NCI-H187 (cell line): ENCODE data around the gene THAP8.
A peak's percentile ranks its signal among the peaks of the same experiment; 100 is the strongest.

Experiments used
- DNase-seq, 2 experiments: peaks; one replicate each; lab custom pipeline; 2025; lab: John Stamatoyannopoulos, UW

The THAP8 gene

DNA sequence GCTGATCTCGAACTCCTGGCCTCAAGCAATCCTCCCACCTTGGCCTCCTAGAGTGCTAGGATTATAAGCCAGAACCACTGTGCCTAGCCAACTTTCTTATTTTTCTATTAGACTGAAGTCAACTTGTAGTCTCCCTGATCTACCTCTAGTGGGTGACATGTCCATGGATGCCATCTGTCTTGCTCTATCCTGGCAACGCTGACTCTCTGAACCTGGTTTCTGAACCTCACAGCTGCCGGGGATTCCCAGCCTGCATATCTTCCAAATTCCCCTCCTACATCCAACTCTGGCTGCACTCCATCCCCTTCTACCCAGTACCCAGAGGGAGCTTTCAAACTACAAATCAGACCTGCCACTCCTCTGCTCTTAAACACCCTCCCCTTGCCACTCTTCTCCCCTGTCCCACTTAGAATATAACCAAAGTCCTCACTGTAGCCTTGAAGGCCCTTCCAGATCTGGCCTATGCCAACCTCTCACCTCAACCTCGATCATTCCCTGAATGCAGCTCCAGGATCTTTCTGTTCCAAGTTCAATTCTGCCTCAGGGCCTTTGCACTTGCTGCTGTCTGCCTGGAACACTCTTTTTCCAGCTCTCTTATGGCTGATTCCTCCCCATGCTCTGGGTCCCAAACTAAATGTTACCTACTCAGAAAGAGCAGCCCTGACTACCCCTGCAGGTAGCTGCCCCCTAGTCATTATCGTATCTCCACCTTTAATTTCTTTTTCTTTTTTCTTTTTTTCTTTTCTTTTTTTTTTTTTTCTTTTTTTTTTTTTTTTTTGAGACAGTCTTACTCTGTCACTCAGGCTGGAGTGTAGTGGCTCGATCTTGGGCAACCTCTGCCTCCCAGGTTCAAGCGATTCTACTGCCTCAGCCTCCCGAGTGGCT is 23.6 kb downstream of the THAP8 start:
- no peak for DNase-seq

DNA sequence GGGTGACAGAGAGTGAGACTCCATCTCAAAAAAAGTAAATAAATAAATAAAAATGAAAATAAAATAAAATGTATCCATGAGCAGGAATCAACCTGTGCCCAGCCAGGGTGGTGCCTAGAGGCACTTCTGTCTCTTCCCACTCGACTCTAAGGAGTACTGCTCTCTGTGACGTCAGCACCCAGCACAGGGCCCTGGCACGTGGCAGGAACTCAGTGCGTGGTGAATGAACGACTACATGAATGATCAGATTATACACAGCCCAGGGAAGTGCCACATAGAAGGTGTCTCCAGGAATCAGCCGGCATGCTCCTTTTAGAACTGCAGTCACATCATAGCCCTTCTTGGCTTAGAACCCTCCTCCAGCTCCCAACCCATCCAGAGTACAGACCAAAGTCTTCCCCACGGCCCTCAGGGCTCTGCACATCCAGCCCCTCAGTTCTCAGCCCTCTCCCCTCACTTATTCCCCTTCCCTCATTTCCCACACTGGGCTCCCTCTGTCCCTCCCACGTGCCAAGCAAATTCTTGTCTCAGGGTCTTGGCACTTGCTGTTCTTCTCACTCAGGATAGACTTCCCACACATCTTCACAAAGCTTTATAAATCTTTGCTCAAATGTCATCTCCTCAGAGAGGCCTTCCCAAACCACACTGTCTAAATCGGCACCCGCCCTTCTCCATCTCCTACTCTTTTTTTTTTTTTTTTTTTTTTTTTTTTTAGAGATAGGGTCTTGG is 25.6 kb downstream of the THAP8 start:
- no peak for DNase-seq

DNA sequence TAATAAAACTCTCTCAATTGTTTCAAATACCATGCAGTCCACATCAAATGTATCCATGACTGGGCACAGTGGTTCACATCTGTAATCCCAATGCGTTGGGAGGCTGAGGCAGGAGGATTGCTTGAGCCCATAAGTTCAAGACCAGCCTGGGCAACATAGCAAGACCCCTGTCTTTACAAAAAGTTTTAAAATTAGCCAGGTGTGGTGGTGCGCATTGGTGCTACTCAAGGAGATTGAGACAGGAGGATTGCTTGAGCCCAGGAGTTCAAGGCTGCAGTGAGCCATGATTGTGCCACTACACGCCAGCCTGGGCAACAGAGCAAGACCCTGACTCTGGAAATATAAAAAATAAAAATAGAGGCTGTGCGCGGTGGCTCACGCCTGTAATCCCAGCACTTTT is 26.4 kb downstream of the THAP8 start:
- no peak for DNase-seq

DNA sequence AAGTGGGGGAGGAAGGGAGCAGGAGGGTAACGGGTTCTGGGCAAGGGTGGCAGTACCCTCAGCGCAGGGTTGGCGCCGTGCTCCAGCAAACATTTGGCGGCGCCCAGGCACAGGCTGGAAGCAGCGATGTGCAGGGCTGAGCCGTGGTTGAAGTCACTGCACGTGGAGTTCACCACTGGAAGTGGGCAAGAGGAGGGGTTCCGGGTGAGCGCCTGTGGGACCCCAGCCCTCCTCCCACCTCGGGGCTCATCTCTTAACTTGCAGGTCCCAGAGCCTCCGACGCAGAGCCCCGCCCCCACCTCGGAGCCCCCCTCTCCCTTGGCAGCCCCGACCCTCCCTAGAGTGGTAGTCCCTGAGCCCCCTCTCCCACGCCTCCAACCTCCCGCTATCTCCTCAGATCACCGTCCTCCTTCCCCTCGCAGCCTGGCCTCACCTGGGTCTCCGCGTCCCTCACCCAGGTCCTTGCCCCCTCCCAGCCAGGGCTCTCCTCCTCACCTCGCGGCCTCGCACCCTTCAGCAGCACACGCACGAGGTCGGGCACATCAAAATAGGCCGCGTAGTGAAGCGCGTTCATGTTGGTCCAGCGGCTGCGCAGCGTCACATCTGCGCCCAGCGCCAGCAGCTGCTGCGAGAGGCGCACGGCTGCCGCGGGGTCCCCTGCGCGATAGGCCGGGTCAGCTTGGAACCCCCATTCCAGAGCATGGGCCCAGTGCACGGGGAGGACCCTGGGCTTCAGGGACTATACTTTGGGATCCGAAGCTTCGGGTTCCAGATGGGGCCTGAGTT is 27.8 kb downstream of the THAP8 start:
- no peak for DNase-seq

DNA sequence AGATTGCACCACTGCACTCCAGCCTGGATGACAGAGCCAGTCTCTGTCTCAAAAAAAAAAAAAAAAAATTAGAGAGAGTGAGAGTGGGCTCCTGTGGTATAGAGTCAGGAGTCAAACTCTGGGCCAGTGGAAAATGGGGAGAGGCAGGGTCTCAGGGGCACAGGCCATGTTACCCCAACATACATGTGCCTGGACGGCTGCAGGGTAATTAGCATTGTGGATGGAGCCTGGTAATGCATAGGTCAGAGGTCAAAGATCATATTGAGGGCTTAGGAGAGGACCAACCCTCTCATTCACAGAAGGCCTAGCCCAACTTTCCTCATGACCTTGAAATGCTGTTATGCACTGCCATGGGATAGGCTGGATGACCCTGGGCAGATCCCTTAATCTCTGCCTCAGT is 28.5 kb downstream of the THAP8 start:
- DNase-seq, result no peak

DNA sequence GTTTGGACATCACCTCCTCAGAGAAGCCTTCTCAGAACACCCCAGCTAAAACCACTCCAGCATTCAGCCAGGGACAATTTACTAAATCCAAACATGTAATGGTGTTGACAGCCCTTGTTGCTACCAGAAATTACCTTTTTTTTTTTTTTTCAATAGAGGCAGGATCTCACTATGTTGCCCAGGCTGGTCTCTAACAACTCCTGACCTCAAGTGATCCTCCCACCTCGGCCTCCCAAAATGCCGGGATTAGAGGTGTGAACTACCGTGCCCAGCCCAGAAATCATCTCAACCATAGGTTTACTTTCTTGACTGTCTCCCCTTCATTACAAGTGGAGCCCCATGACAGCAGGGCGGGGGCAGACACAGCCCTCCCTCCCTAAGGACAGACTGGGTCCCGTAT is 30.7 kb downstream of the THAP8 start:
- no peak for DNase-seq

DNA sequence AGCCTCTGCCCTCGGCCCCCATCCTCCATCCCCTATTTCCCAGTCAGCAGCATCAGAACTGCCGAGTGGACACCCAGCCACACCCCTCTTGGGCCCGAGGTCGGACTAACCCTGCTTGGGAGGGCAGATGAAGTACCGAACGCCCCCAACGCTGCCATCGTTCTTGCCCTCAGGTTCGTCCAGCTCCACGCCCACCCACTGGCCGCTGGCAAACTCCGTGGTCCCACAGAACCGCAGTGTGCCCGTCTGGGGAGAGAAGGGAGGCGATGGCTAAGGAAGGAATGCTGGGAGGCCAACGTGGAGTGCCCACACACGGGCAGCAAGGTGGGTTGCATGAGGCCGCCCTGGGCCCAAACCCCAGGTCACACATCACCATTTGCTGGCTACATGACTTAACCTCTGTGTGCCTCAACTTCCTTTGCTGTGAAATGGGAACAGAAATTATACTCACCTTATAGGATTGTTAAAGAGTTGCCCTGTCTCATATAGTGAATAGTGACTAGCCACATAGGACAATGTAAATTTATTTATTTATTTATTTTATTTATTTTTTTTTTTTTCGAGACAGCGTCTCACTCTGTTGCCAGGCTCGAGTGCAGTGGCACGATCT is 34.9 kb downstream of the THAP8 start:
- DNase-seq, result no peak

DNA sequence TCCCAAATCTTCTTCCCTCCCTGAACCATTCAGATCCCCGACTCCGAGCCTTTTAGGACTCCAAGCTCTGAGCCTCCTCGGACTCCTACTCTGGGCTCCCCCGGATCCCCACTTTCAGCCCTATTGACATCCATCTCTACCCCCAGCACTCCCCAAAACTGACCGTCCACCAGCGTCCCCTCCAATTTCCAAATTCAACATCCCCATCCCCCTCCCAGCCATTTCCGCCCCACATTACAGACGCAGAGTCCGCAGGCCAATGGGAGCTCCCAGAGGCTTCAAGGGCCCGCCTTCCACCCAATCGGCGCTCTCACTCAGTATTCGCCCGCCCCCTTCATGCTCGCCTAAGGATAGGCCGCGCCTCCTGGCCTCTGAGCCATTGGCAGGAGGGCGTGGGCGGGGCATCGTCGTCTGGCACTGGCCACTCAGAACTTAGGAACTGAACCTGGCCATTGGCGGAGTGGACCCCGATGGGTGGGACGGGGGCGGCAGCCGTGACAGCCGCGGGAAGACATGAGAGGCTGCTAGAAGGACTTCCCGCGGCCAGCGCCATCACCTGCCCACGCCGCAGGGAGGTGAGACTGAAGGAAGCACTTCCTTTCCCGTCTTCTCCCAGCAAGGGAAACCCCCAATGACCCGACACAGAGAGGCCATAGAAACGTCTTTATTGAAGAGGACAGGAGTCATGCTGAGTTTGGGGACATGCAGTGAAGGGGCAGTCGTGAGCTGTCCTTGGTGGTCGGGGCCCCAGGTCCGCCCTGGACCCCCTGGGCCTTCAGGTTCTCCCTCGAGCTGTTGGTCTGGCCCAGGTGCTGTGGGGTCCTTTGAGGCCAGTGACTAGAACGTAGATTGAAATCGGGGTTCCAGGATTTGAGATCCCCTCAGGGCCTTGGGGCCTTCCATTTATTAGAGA is 39.8 kb downstream of the THAP8 start, which contains the start of gene ALKBH6:
ALKBH6 (minus strand) TSS at position 202 of the 913 bp plus-strand sequence. CDS start 816 bp downstream, outside the sequence.
- peak; percentile 98 to 99 for DNase-seq

DNA sequence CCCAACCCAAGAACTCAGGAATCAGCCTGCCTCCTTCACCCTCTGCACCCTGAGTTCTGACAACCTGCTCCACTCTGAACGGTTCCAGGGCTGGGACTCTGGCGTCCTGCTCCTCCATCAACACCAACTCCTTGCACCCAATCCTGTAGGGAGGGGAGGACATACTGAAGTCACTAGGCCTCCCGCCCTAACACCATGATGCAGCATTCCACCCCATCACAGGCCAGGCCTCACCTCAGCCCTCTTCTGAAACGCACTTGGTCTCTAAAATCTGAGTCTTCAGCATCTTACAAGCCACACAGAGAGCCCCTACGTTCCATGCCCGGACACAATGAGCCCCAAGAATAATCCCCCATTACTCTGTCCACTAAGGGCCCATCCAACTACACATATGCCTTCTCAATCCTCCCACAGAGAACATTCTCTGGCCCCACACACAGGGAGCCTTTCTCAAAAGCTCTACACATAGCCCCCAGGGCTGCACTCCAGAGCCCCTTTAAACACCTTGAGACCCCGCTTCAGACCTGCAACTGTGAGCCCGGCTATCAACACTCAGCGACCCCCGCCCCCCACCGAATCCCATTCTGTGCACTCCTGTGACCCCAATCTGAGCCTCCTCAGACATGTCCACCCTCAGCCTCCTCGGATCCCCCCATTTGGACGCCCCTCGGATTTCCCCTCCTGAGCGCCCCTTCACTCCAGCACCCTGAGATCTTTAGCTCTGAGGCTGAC is 40.6 kb downstream of the THAP8 start:
- DNase-seq, result no peak

DNA sequence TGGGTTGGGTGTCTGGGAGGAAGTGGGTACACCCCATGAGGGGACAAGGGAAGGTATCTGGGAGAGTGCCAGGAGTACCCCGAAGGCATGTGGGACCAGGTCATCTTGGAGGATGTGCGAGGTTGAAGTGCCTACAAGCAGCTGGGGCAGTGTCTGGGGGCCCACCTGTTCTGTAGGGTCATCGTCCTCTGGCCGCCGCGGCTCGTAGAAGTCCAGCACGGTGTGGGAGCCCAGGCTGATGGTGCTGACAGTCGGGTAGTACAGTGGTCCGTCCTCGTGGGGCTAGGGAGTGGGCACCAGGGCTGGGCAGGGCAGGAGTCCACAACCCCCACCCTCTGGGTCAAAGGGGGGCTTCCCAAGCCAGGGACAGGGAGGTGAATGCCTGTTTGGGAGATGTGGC is 43.7 kb downstream of the THAP8 start:
- no peak for DNase-seq

DNA sequence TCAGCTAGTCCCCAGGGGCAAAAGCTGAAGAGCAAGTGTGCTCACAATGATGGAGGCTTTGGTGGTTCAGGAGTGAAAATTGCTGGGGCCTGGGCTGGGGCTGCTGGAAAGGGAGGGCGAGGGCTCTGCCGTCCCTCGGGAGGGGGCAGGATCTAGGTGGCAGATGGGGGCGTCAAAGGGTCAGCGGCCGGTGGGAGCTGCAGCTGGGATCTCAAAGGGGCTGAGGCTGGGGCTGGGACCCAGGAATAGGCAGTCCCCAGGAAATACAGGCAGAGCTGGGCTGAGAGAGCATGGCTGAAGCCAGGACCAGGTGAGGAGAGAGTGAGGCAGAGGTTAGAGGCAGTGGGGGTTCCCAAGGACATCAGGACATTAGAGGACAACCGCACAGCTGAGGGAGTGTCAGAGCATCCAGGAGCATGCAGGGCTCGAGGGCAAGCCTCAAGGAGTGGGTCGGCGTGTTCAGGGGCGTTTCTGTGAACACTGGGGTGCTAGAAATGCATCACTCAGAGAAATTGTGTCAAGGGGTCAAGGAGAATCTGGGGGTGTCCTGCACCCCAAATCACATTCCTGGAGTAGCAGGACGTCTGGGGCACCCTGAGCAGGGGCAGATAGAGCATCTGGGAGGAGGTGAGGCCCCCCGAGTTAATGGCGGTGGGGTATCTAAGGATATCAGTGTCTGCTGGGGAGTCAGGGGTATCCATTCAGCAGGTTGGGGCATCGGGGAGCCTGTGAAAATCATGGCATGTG is 44.3 kb downstream of the THAP8 start:
- no peak for DNase-seq

DNA sequence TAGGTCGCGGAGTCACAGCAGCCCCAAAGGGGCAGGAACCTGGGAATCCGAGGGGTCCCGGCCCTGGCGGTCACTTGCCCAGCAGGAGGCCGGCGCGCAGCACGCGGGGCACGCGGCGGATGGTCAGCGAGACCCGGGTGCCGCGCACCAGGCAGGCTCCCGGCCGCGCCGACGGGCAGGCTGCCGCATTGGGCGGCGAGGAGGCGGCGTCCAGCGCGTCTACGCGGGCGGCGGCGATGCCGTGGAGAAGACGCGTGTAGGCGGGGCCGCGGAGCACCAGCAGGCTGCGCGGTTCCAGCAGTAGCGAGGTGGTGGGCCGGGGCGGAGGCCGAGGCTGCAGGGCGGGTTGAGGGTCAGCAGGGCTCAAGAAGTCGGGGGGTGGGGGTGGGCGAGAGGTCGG is 44.9 kb downstream of the THAP8 start:
- DNase-seq, result peak in 1 of 2 experiments; percentile 27

DNA sequence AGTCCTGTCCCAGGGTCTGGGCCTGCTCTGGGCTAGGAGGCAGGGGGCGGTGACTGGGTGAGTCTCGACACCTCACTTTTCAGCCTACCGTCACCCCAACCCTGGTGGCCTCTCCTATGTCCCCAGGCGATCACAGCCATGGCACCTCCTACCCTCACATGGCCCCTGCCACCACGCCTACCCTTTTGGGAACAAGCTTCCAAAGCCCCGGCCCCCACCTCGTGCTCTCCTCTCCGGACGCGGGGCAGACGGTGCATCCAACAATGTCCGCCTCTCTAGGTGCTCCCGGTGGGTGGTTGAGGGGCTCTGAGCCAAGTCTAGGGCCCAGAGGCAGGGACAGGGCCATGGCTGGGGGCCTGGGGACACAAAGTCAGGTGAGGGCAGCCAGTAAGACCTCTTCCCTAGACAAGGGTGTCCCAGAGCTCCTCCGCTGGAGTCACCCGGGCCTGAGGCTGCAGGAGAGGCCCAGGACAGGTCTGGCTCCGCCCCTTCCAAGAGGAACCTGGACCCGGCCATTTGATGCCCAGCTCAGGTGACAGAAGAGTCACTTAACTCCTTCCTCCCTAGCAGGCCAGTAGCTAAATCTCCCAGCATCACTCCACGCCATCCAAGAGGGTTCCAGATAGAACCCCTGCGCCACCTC is 45.6 kb downstream of the THAP8 start, which contains the start of gene SYNE4:
SYNE4 (minus strand) TSS at position 478 of the 643 bp plus-strand sequence; CDS start at position 346, 132 bp downstream.
- DNase-seq, result peak in 1 of 2 experiments; percentile 24

DNA sequence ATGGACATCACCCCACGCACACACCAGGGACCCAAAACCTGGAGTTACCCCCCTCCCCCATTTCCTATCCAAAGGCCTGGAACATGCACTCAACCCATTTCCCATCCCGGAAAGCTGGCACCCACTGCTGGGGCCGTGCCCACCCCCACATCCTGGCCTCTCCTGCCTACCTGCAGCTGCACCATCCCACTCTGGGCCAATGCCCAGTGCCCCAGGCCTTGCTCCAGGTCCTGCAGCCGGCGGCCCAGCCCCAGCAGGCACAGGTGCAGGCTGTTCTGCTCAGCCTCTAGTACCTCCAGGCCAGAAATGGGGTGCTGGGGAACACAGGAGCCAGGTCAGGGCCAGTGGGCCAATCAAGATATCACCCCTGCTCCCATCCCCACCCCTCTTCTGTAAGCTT is 47.1 kb downstream of the THAP8 start:
- DNase-seq, result no peak

DNA sequence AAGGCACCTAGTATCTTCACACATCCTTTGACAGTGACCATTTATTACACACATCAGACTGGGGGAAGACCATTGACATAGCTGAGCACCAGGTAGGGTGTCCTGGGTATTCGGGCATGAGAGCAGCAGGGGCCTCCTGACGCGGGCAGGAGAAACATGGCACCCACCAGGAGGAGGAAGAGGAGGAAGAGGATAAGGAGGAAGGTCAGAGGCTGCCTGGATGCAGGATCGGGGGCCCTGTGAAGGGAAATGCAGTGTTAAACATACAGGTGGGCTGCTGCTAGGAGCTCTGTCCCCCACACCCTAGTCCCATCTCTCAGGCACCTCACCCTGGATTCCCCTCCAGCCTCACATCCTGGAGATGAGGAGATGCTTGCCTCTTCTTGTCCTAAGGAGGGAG is 50.8 kb downstream of the THAP8 start:
- no peak for DNase-seq

DNA sequence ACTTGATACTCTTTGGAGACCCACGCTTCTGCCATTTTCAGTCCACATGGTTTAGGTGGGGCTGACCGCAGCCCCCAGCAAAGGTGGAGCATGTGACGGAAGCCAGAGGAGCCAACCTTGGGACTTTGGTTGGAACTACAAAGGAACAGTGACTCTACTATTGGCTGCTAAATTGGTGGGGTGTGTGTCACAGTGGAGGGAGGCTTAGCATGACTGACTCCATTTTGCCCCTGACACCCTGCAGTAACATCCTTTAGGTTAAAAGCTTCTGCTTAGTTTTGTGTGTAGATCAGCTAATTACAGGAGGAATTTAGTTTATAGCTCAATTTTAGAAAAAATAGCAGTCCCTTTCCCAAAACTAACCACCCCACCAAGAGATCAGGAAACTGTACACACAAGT is 52.5 kb downstream of the THAP8 start:
- no peak for DNase-seq

DNA sequence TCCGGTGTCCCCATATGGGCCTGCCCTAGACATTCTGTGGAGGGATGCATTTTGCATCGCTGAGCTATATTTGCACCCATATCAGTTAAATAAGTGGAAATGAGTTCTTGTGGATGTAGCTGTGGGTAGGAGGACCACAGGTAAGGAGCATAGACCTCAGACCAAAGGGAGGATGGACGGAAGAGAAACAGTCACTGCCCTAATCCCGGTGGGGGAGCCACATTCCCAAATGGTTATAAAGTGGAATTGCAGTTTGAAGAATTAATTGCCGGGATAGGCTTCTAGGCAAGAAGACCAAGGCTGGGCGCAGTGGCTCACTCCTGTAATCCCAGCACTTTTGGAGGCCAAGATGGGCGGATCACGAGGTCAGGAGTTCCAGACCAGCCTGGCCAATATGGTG is 57.3 kb downstream of the THAP8 start:
- no peak for DNase-seq

DNA sequence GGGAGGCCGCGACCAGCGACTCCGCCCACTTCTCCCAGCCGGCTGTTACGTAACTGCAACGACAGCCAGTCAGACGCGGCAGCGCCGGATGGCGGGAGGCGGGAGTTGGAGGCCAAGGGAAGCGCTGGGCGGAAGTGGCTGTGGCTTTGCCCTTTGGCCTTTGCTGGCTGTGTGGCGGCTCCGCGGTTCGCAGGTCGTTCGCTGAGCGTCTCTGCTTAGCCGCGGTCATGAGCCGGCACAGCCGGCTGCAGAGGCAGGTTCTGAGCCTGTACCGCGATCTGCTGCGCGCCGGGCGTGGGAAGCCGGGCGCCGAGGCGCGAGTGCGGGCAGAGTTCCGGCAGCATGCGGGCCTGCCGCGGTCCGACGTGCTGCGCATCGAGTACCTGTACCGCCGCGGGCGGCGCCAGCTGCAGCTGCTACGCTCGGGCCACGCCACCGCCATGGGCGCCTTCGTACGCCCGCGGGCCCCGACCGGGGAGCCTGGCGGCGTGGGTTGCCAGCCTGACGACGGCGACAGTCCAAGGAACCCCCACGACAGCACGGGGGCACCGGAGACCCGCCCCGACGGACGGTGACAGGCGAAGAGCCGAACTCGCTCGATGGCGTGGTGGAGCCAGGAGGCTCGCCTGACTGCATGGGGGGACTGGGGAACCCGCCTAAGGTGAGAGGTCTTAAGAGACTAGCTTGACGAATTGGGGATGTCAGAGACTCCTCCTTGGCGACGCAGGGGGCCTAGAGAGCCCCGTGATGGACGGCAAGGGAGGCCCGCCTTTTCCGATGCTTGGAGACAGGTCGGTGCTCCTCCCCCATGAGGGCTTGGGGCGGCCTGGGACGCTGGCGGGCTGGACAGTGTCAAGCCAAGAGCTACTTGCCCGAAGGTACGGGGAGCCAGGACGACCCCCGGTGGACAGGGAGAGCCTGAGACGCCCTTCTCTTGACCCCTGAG is 58.8 kb downstream of the THAP8 start, which contains the start of gene SDHAF1:
SDHAF1 (plus strand) TSS at position 141 of the 946 bp plus-strand sequence; CDS start at position 228, 87 bp downstream.
- peak; percentile 85 to 94 for DNase-seq
